Measurements from ENCODE around the gene MRPS22.

The MRPS22 gene

GRCh38 chr3:139343895-139344856, at the start of gene MRPS22:
TSS of gene MRPS22 (plus strand) at chr3:139344020. CDS start at chr3:139344027, 7 bp downstream.
- peak; percentile 56 for DNase-seq (ENCODE audit: low spot score)

DNA sequence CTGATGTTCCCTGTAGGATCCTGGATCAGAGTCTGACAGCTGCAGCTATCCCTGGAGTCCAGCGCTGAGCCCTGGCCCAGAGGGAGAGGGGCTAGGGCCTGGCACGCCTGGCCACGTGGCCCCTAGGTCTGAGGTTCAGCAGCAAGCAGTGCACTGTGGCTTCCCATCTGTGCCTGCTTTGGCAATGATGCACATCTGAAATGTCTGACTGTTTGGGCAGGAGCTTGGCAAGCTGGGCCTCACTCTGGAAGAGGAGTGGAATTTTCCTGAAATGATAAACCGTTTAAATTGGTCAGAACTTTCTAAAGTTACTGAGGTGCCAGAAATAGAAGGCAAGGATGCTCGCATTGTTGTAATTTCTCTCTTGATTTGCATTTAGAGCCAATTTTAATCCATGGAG, 48.8 kb upstream of the MRPS22 start:
- DNase-seq (ENCODE audit: low spot score): no peak

GRCh38 chr3:139296141-139296718, 47.6 kb upstream of the MRPS22 start:
- no peak for DNase-seq (ENCODE audit: low spot score)

- DNase-seq (ENCODE audit: low spot score): no peak
Observed at GRCh38 chr3:139297588-139298311, 46.1 kb upstream of the MRPS22 start.

DNA sequence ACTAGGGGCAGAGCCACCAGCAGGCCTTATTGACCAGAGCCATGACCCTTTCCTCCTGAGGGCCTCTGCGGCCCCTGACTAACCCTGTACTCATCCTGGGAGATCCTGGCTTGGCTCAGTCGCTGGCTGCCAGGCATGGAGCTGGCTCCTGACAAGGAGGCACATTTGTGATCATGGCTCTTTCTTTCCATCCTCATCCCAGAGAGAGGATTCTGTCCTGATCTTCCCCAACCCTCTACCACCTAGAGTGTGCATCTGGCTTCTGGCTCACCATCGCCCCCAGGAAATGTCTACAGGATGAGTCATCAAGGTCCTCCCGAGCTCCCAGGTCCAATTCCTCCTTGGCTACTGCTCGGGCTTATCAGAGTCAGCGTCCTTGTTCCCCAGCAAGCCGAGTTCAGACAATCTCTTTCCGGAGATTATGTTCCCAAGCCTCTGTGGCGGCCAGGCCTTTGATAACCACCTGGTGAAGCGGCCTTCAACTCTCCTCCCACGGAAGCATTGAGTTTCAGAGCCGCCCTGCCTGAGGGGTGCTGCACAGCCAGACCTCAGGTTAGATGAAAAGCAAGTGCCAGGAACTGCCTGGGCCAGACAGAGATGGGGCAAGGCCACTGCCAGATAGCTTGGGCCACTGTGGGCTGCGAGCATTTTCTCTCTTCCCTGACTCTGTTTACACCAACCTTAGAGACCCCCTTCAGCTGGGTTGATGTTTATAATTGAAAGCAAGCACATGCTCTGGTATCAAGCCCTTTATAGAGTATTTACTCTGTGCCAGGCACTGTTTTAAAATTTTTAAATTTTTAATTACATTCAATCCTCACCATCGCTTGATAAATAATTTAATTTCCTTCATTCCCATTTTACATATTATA, 44.3 kb upstream of the MRPS22 start:
- no peak for DNase-seq (ENCODE audit: low spot score)

DNA sequence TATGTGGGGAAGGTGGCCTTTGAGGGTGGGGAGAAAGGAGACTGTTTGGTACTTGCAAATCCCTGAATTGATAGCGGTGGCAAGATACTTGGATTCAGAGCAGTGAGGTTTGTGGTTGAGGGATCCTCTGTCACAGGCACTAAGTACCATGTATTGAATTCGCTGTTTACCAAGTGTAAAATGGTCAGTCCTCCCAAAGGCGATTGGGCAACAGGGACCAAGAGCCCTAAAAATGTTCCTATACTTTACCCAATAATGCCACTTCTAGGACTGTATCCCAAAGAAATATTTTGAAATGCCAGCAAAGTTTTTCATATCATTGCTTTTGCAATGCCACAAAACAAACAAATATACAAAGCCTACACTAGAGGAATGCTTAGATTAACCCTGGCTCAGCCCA, 43.4 kb upstream of the MRPS22 start:
- DNase-seq (ENCODE audit: low spot score): no peak

- DNase-seq (ENCODE audit: low spot score): no peak
Observed at GRCh38 chr3:139301183-139301582, 42.6 kb upstream of the MRPS22 start.

- DNase-seq (ENCODE audit: low spot score): no peak
Observed at GRCh38 chr3:139301654-139302053, 42.2 kb upstream of the MRPS22 start.

- no peak for DNase-seq (ENCODE audit: low spot score)
Observed at GRCh38 chr3:139302084-139302800, 41.6 kb upstream of the MRPS22 start.

- DNase-seq (ENCODE audit: low spot score): no peak
Observed at GRCh38 chr3:139302801-139303113, 41.1 kb upstream of the MRPS22 start.

GRCh38 chr3:139303216-139303615, 40.6 kb upstream of the MRPS22 start:
- DNase-seq (ENCODE audit: low spot score): no peak

DNA sequence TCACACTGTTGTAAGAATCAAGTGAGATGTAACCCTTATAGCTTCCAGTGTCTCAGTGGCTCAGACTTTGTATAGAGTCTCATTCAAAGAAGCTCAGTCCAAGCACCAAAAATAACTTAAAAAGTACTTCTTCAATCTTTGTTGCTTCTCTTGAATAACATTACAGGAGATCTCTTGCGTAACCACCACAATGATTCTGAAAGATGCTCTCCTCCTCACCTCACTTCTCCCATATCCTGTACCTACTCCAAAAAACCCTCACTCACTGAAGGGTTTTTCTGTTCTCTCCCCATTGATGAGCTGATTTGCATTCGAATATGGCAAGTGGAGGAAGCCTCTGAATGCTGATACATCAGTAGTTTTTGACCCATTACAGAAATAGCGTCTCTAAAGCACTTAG, 39.4 kb upstream of the MRPS22 start:
- DNase-seq (ENCODE audit: low spot score): no peak

- no peak for DNase-seq (ENCODE audit: low spot score)
Observed at GRCh38 chr3:139306078-139306477, 37.7 kb upstream of the MRPS22 start.

- no peak for DNase-seq (ENCODE audit: low spot score)
Observed at GRCh38 chr3:139307072-139307491, 36.7 kb upstream of the MRPS22 start.

DNA sequence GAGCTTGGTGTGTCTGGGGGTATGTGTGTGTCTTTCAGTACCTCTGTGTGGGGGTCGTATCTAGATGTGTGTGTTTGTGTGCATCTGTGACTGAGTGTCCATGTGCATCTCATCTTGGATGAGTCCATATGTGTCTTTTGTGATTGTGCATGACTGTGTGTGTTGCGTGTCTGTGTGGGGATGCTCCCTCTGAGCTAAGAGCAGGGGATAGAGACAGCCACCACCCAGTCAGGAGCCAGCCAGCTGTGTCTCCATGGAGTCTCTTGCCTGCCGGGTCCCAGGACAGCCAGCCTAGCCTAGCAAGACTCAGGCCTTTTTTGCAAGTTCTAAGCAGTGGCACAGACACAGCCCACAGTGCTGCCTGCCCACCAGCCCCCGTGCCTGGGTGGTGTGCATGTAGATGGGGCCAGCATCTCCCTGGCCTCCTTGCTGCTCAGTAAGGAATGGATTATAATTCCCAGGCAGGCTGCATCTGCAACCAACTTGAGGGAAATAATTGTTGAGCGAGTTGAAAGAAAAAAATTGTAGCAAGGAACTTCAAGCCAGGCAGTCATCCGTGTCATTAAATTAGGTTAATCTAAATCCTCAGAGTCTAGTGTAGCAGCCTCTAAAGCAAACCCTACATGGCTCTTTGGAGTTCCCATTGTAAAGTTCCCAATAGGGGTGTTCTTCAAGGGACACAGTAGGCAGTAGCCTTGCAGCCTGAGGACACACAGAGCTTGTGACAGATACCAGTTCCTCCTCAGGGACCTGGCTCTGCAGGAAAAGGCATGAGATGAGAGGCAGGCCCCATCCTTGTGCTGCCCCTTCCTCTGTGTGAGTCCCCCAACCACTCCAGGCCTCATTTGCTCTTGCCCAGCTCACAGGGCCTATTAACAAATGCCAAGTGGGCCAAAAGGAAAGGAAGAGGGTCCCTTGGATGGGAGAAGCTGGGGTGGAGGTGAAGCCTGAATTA, 35.9 kb upstream of the MRPS22 start:
- DNase-seq (ENCODE audit: low spot score): no peak

DNA sequence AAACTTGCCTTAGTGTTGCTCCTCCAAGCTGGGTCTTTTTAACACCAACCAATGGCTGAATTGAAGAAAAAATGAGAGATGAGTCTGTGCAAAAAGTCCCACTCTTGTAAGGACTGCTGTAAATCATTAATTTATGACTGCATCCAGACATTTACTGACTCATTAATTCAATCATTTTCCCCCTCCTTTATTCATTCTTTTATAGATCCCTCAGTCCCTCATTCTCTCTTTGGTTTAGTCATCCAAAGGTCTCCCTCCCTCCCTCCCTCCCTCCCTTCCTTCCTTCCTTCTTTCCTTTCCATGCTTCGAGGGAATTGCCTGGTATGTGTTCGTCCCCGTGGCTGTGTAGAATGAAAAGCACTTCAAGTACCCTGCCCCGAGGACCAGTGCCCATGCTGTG, 35.3 kb upstream of the MRPS22 start:
- no peak for DNase-seq (ENCODE audit: low spot score)

DNA sequence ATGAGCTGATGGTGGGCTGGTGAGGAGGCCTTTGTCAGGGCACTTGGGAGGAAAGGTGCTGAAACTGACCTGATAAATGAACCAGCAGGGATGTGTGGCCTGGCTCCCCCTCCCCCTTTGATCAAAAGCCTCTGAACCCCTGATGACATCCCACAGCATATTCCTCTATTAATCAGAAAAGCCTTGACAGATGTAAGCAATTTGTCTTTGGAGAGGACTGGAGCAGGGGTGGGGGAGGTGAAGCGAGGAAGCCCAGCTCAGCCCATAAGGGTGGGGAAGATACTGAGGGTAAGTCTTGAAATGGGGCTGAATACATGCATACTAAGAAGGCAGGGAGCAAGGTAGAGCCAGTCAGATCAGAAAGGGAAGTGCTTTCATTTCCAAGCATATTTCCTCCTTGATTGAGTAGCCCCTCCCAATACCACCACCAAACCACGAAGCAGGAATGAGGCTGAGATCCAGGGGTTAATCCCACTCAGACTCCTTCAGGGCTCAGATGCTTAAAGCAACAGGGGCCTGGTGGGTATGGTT, 34.7 kb upstream of the MRPS22 start:
- no peak for DNase-seq (ENCODE audit: low spot score)

- DNase-seq (ENCODE audit: low spot score): no peak
Observed at GRCh38 chr3:139309880-139310279, 33.9 kb upstream of the MRPS22 start.

DNA sequence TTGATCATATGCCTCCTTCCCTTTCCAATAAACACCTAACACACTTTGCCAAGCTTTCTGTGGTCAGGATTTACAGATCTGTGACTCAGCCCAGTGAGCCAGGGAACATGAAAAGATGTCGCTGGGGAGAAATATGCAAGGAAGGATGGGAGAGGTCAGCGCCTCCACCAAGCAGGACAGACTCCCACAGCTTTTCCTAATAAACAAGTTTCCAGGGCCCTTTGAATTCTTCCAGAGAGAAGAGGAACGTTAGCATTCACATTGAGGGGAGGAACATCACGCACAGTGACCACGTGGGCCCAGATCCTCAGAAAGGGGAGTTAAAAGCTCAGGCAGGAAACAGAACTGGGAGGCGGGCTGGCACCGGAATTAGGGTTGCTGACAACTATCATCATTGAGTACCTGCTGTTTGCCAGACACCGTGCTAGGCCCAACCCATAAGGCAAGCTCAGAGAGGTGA, 33.3 kb upstream of the MRPS22 start:
- no peak for DNase-seq (ENCODE audit: low spot score)

GRCh38 chr3:139311557-139311956, 32.3 kb upstream of the MRPS22 start:
- DNase-seq (ENCODE audit: low spot score): no peak
